GM12892 (cell line): ENCODE measurements around the gene ZNF254.

Source experiments
- POLR2A ChIP-seq: IDR thresholded peaks from 2 replicates; pipeline ENCODE4 v1.6.1; 2011; ENCODE audit warnings: low read depth, low read length, control low read depth
- POLR2AphosphoS5 ChIP-seq: IDR thresholded peaks from 2 replicates; pipeline ENCODE4 v1.6.1; 2011; ENCODE audit warnings: low read depth, low read length, control low read depth
- TAF1 ChIP-seq: IDR thresholded peaks from 2 replicates; pipeline ENCODE4 v1.6.1; 2011; ENCODE audit warnings: low read depth, mild to moderate bottlenecking, control low read depth, low read length, borderline replicate concordance

DNA sequence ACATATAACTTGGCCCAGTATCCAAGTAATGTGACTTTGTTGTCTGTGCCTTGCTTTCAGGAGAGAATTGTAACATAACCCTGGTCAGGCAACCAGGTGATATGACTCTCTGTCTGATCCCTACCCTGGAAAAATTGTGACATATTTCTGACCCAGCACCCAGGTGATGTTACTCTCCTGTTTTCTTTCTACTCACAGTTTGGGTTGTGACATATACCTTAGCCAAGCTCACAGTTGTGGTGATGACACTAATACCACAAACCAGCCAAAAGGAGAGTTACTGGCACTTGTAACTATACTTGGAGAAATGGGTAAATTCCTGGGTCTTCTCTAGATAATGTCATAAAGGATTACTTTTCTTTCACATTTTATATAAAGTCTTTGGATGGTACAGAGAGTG, 14.3 kb upstream of the ZNF254 start:
- TF ChIP-seq POLR2A (no peak), TAF1 (no peak), POLR2AphosphoS5 (no peak)
